B cell (primary cell): ENCODE results near the gene PAAF1. TPM values are rescaled to one million over a fixed set of nuclear protein-coding genes. Genes with fewer than 3 reads are reported as not detected.
A peak's percentile ranks its signal among the peaks of the same experiment; 100 is the strongest.

Experiments used
- ATAC-seq: fragments of 200-7000 bp; cut with Tn5 transposase; one replicate; pipeline ENCODE4 v1.10.0; 2021; ENCODE audit warnings: low read depth, mild to moderate bottlenecking, moderate number of reproducible peaks, moderate library complexity
- CTCF ChIA-PET: fragments of 350-600 bp; sonication (Branson Sonifier 250); formaldehyde crosslinking; loops from one replicate; lab custom pipeline; 2021; ENCODE audit warnings: antibody characterized with exemption, inconsistent platforms; lab: Charles Lee
- POLR2A ChIA-PET: fragments of 350-600 bp; sonication (Branson Sonifier 250); formaldehyde crosslinking; loops from one replicate; lab custom pipeline; 2021; ENCODE audit warnings: antibody characterized with exemption; lab: Charles Lee
- DNase-seq: peaks from one replicate; pipeline ENCODE4 v3.0.0; 2013
- H2AFZ ChIP-seq: 2 replicates; pipeline ENCODE4 v1.6.1; 2012; ENCODE audit warnings: mild to moderate bottlenecking, low read depth, low read length; ENCODE audit not compliant: insufficient read depth, poor library complexity, severe bottlenecking
- H3K27ac ChIP-seq, 2 donors: 1 replicate in 1 of 2; 2 replicates in 1 of 2; pipeline ENCODE4 v1.5.1; 2012 to 2013; ENCODE audit warnings: low read length in 2 of 2, mild to moderate bottlenecking in 2 of 2, moderate library complexity in 1 of 2
- H3K27me3 ChIP-seq, 4 experiments: fragments of 200-600 bp in 1 of 4; sonication (generic) in 1 of 4; replicated peaks in 1 of 4; 1 replicate in 2 of 4; 2 replicates in 2 of 4; pipeline versions ENCODE4 v1.6.1 to v1.7.0; 2013 to 2016; ENCODE audit warnings: low read length in 3 of 4, mild to moderate bottlenecking in 2 of 4, mixed read lengths in 1 of 4, moderate library complexity in 1 of 4; ENCODE audit not compliant: insufficient read depth in 4 of 4, control insufficient read depth in 3 of 4; ENCODE audit errors: control extremely low read depth in 1 of 4
- H3K36me3 ChIP-seq, 2 experiments: replicated peaks in 1 of 2; 1 replicate in 1 of 2; 2 replicates in 1 of 2; pipeline versions ENCODE4 v1.6.1 to v1.7.1; 2013; ENCODE audit warnings: low read length in 1 of 2; ENCODE audit not compliant: insufficient read depth in 2 of 2, control insufficient read depth in 1 of 2; ENCODE audit errors: control extremely low read depth in 1 of 2, extremely low read depth in 1 of 2
- H3K4me1 ChIP-seq, 2 donors: fragments of 200-600 bp in 1 of 2; sonication (generic) in 1 of 2; 1 replicate in 1 of 2; 2 replicates in 1 of 2; pipeline versions ENCODE4 v1.5.1 to v1.6.1; 2013 to 2017; ENCODE audit warnings: low read length in 2 of 2; ENCODE audit not compliant: control insufficient read depth in 2 of 2, insufficient read depth in 2 of 2
- H3K4me2 ChIP-seq: replicated peaks from 2 replicates; pipeline ENCODE3; 2012; ENCODE audit warnings: mild to moderate bottlenecking, low read depth, low read length; ENCODE audit not compliant: poor library complexity, severe bottlenecking
- H3K4me3 ChIP-seq, 5 experiments: fragments of 200-600 bp in 1 of 5; sonication (generic) in 1 of 5; 1 replicate in 3 of 5; 2 replicates in 2 of 5; pipeline versions ENCODE4 v1.5.1 to v1.7.0; 2011 to 2016; ENCODE audit warnings: low read length in 4 of 5, mild to moderate bottlenecking in 4 of 5, low read depth in 2 of 5, control low read depth in 1 of 5, moderate library complexity in 1 of 5; ENCODE audit not compliant: insufficient read depth in 1 of 5; ENCODE audit errors: control extremely low read depth in 1 of 5, extremely low read depth in 1 of 5
- H3K79me2 ChIP-seq: fragments of 200-600 bp; sonication (generic); one replicate; pipeline ENCODE4 v1.6.0; 2016; ENCODE audit warnings: low read length; ENCODE audit not compliant: control insufficient read depth, insufficient read depth
- H3K9ac ChIP-seq: fragments of 200-600 bp; sonication (generic); 2 replicates; pipeline ENCODE4 v1.6.1; 2017; ENCODE audit warnings: mild to moderate bottlenecking, low read length, moderate library complexity
- H3K9me3 ChIP-seq, 3 donors: one replicate each; pipeline versions ENCODE4 v1.6.1 to v1.7.1; 2013; ENCODE audit warnings: low read length in 2 of 3; ENCODE audit not compliant: control insufficient read depth in 2 of 3, insufficient read depth in 1 of 3; ENCODE audit errors: control extremely low read depth in 1 of 3
- H4K20me1 ChIP-seq: 2 replicates; pipeline ENCODE4 v1.6.0; 2012; ENCODE audit warnings: mild to moderate bottlenecking, low read length; ENCODE audit not compliant: insufficient read depth, control insufficient read depth, poor library complexity, severe bottlenecking
- H3K27ac Mint-ChIP-seq: one replicate; pipeline ENCODE4 v1.8.0; 2021; ENCODE audit warnings: mixed read lengths
- H3K27me3 Mint-ChIP-seq: one replicate; pipeline ENCODE4 v1.8.0; 2021; ENCODE audit warnings: mixed read lengths
- H3K4me1 Mint-ChIP-seq: one replicate; pipeline ENCODE4 v1.8.0; 2021; ENCODE audit warnings: mixed read lengths
- H3K4me3 Mint-ChIP-seq: one replicate; pipeline ENCODE4 v1.8.0; 2021; ENCODE audit warnings: mixed read lengths
- H3K9me3 Mint-ChIP-seq: one replicate; pipeline ENCODE4 v1.8.0; 2022; ENCODE audit warnings: mixed read lengths; ENCODE audit not compliant: insufficient read depth
- CTCF ChIP-seq: fragments of 200-600 bp; IDR thresholded peaks from one replicate; pipeline ENCODE4 v1.8.0; 2022; ENCODE audit warnings: antibody characterized with exemption, mild to moderate bottlenecking
- EZH2 ChIP-seq: IDR thresholded peaks from 2 replicates; pipeline ENCODE4 v1.6.1; 2012; ENCODE audit warnings: borderline replicate concordance, low read depth, mild to moderate bottlenecking, moderate library complexity, low read length; ENCODE audit not compliant: insufficient read depth, poor library complexity, severe bottlenecking
- WGBS: methylation state at CpG from one replicate; pipeline ENCODE4 v1.1.5; 2013; ENCODE audit warnings: missing lambda C conversion rate; ENCODE audit not compliant: insufficient coverage; 5-methylcytosine and 5-hydroxymethylcytosine counted together
- intact Hi-C: fragments of 100-400 bp; cut with micrococcal nuclease; formaldehyde crosslinking; loops from one replicate; pipeline ENCODE4 v1.10.0; 2022
- polyA plus RNA-seq: library from polyadenylated mRNA; depleted of rRNA; stranded (reverse); fragments of >200 nt; gene quantifications from 2 replicates; pipeline ENCODE4 v1.2.3, GENCODE V29; 2012
- total RNA-seq, 2 donors: library from RNA; stranded (reverse); fragments of 120-200 nt in 1 of 2; gene quantifications; 1 replicate in 1 of 2; 2 replicates in 1 of 2; pipeline versions ENCODE4 v1.2.3 to v1.2.4, GENCODE V29; 2013 to 2022

PAAF1 gene
- total and polyA plus RNA-seq, 2 donors (not counting 1 experiment from before 2014, with no cell fraction given): 11.5 to 19.5 TPM

- DNase-seq: no peak
- Histone ChIP-seq H3K27ac (no peak overlapping the region), H4K20me1 (no peaks in the 10 kb centered on the region), H3K79me2 (no peaks in the 10 kb centered on the region), H3K9me3 (no peaks in the 10 kb centered on the region), H3K4me1 (no peaks in the 10 kb centered on the region), H2AFZ (no peak overlapping the region), H3K4me3 (no peak overlapping the region), H3K36me3 (no peaks in the 10 kb centered on the region), H3K27me3 (no peaks in the 10 kb centered on the region), H3K9ac (no peak overlapping the region), H3K4me2 (no peak overlapping the region)
- ATAC-seq: no peak
- no peak overlapping the region for H3K27ac Mint-ChIP-seq
- WGBS: 100% methylated on average over 3 of the region's 5 CpGs
- H3K9me3 Mint-ChIP-seq: no peaks in the 10 kb centered on the region
- intact Hi-C loops: no loop called here
- no peak overlapping the region for H3K4me3 Mint-ChIP-seq
- TF ChIP-seq CTCF (no peak), EZH2 (no peak)
- CTCF ChIA-PET: no interaction called here
- POLR2A ChIA-PET: no interaction called here
- no peaks in the 10 kb centered on the region for H3K27me3 Mint-ChIP-seq
- H3K4me1 Mint-ChIP-seq: no peaks in the 10 kb centered on the region
Measured at GRCh38 chr11:73949912-73950311, 73.1 kb downstream of the PAAF1 start.

- TF ChIP-seq CTCF: no peak
- no peak for TF ChIP-seq EZH2
- DNase-seq: peak; percentile 59
- peaks cover 0 to 2% (median 0%) of the 10 kb centered on the region in 4 experiments for H3K27me3 ChIP-seq
- H3K27ac ChIP-seq: no peak within 1 kb of the TSS
- intact Hi-C loops: no loop called here
- H3K4me3 ChIP-seq: no peak within 1 kb of the TSS
- no peaks in the 10 kb centered on the region for H3K4me1 ChIP-seq
- H3K36me3 ChIP-seq: no peaks in the 10 kb centered on the region
- no peaks in the 10 kb centered on the region for H4K20me1 ChIP-seq
- Mint-ChIP-seq H3K9me3 (no peaks in the 10 kb centered on the region), H3K4me1 (no peaks in the 10 kb centered on the region), H3K4me3 (no peak within 1 kb of the TSS), H3K27ac (no peak within 1 kb of the TSS), H3K27me3 (peaks cover 4% of the 10 kb centered on the region)
- H3K4me2 ChIP-seq: no peak within 1 kb of the TSS
- 90% methylated on average over 8 of the region's 12 CpGs for WGBS
- no peaks in the 10 kb centered on the region for H3K9me3 ChIP-seq
- H3K79me2 ChIP-seq: no peaks in the 10 kb centered on the region
- peak; percentile 71 for ATAC-seq
- ChIA-PET CTCF (no interaction called here), POLR2A (interaction anchor here (0.5 kb wide), 1 partner anchor 307 kb away, joined by 4 read pairs; no protein-coding TSS in a partner anchor)
- H3K9ac ChIP-seq: no peak within 1 kb of the TSS
- H2AFZ ChIP-seq: no peak within 1 kb of the TSS
Measured at GRCh38 chr11:73950869-73951710, 74.3 kb downstream of the PAAF1 start, which contains the start of gene DNAJB13. TSS of gene DNAJB13 (plus strand) at chr11:73951026. CDS start at chr11:73951070, 44 bp downstream.
